ENCODE data around the gene TMEM178B. TPM values are rescaled to one million over a fixed set of nuclear protein-coding genes. Genes with fewer than 3 reads are reported as not detected.
"Not testable (repeated sequence)": the region's sequence is repeated elsewhere in the genome, so short reads cannot be mapped to it uniquely, and the experiment has no call there.

The TMEM178B gene
- total RNA-seq, 6 experiments from 2014 or later: under 0.01 to 0.53 (median 0.13) TPM; not detected in 2

- WGBS (ENCODE audit: insufficient coverage, low coverage, low lambda C conversion rate, missing lambda C conversion rate): 89% methylated on average over 2 of the region's 2 CpGs
- DNase-seq (no peak), ATAC-seq (no peak)
- Histone ChIP-seq H3K4me3 (no peak overlapping the region), H3K27ac (no peak overlapping the region), H3K27me3 (no peaks in the 10 kb centered on the region), H3K9me3 (no peaks in the 10 kb centered on the region), H3K36me3 (no peaks in the 10 kb centered on the region), H3K4me1 (no peaks in the 10 kb centered on the region)
- intact Hi-C loops (cut with DNase I): no loop called here
- TF ChIP-seq POLR2A (IDR thresholded peaks at IDR 0.05) (no peak), CTCF (IDR thresholded peaks at IDR 0.05) (no peak)
These were observed 304.5 kb downstream of the TMEM178B start for GRCh38 chr7:141378405-141378804.

- Histone ChIP-seq H3K4me1 (no peaks in the 10 kb centered on the region), H3K9me3 (no peaks in the 10 kb centered on the region), H3K4me3 (no peak overlapping the region), H3K36me3 (no peaks in the 10 kb centered on the region), H3K27ac (no peak overlapping the region), H3K27me3 (no peaks in the 10 kb centered on the region)
- intact Hi-C loops (cut with DNase I): no loop called here
- DNase-seq (no peak), ATAC-seq (peak in 2 of 4 donors; percentile 72 to 75)
- 30% methylated on average over 3 of the region's 3 CpGs for WGBS (ENCODE audit: insufficient coverage, low coverage, low lambda C conversion rate, missing lambda C conversion rate)
- TF ChIP-seq POLR2A (IDR thresholded peaks at IDR 0.05) (no peak), CTCF (IDR thresholded peaks at IDR 0.05) (no peak)
These were observed 308.0 kb downstream of the TMEM178B start for GRCh38 chr7:141381794-141382427.

GRCh38 chr7:141383356-141383755, 309.5 kb downstream of the TMEM178B start:
- H3K36me3 ChIP-seq; intact Hi-C loops (cut with DNase I); H3K27me3 ChIP-seq; H3K27ac ChIP-seq; H3K4me1 ChIP-seq; H3K9me3 ChIP-seq; ATAC-seq; DNase-seq; H3K4me3 ChIP-seq: not testable (repeated sequence)
- WGBS (ENCODE audit: insufficient coverage, low coverage, low lambda C conversion rate, missing lambda C conversion rate): 89% methylated on average over 3 of the region's 3 CpGs

- Histone ChIP-seq H3K4me1 (no peaks in the 10 kb centered on the region), H3K9me3 (no peaks in the 10 kb centered on the region), H3K4me3 (no peak overlapping the region), H3K27me3 (no peaks in the 10 kb centered on the region), H3K36me3 (no peaks in the 10 kb centered on the region), H3K27ac (no peak overlapping the region)
- ATAC-seq (no peak), DNase-seq (no peak)
- no peak for TF ChIP-seq POLR2A (IDR thresholded peaks at IDR 0.05)
- TF ChIP-seq CTCF (IDR thresholded peaks at IDR 0.05): no peak
- WGBS (ENCODE audit: insufficient coverage, low coverage, low lambda C conversion rate, missing lambda C conversion rate): no CpG with 5 or more reads among the region's 1 CpG
- intact Hi-C loops (cut with DNase I): no loop called here
These were observed 313.0 kb downstream of the TMEM178B start for GRCh38 chr7:141386881-141387280.

GRCh38 chr7:141387521-141388217, 313.8 kb downstream of the TMEM178B start:
- Histone ChIP-seq H3K4me1 (no peaks in the 10 kb centered on the region), H3K36me3 (no peaks in the 10 kb centered on the region), H3K9me3 (no peaks in the 10 kb centered on the region), H3K27ac (no peak overlapping the region), H3K27me3 (no peaks in the 10 kb centered on the region), H3K4me3 (no peak overlapping the region)
- no peak for DNase-seq
- no peak for ATAC-seq
- 82% methylated on average over 14 of the region's 14 CpGs for WGBS (ENCODE audit: insufficient coverage, low coverage, low lambda C conversion rate, missing lambda C conversion rate)
- TF ChIP-seq POLR2A (IDR thresholded peaks at IDR 0.05) (no peak), CTCF (IDR thresholded peaks at IDR 0.05) (no peak)
- intact Hi-C loops (cut with DNase I): no loop called here

All from right lobe of liver (tissue), 6 donors.